GM18873 (cell line): ENCODE results near the gene COL12A1.
"Not testable (repeated sequence)": the region's sequence is repeated elsewhere in the genome, so short reads cannot be mapped to it uniquely, and the experiment has no call there.

Source experiments
- ATAC-seq: cut with Tn5 transposase; IDR thresholded peaks from one replicate; pipeline ENCODE4 v1.9.1; 2021; ENCODE audit warnings: mild to moderate bottlenecking, moderate library complexity, moderate number of reproducible peaks; ENCODE audit not compliant: unreplicated experiment, low FRiP score

Gene COL12A1

DNA sequence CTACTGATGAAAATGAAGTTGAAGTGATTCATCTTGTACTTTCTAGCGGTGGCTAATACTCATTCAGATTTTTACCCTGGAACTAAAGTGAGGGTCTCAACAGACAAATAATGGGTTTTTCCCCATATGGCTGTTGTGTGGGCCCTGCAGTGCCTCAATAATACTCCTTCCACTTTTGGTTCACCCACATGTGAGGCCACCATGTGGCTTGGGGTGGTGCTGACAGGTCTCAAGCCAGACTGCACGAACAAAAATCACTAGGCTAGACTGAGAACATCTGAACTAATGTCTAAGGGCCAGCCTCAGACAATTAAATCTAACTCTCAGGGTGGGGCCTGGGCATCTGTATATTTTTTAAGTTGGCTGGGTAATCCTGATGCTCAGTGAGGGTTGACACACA, 7.9 kb upstream of the COL12A1 start:
- no peak for ATAC-seq

DNA sequence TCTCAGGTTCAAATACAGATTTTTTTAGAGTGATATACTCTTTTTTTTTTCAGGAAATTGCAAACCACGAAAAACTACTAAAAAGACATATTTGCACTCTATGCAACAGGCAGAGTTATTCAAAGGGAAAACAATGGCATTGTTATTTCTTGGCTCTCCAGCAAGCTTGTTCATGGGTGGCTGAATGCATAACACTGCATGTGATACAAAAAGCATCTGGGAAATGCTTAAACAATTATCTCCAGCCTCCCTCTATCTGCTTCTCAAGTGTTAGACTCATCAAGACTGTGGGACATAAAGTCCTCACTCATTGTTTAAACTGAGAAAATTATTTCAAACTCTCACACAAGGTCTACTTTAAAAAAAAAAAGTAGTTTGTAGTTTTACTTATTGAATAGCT, 7.3 kb upstream of the COL12A1 start:
- no peak for ATAC-seq

GRCh38 chr6:75211920-75212590, 6.2 kb upstream of the COL12A1 start:
- ATAC-seq, result no peak

DNA sequence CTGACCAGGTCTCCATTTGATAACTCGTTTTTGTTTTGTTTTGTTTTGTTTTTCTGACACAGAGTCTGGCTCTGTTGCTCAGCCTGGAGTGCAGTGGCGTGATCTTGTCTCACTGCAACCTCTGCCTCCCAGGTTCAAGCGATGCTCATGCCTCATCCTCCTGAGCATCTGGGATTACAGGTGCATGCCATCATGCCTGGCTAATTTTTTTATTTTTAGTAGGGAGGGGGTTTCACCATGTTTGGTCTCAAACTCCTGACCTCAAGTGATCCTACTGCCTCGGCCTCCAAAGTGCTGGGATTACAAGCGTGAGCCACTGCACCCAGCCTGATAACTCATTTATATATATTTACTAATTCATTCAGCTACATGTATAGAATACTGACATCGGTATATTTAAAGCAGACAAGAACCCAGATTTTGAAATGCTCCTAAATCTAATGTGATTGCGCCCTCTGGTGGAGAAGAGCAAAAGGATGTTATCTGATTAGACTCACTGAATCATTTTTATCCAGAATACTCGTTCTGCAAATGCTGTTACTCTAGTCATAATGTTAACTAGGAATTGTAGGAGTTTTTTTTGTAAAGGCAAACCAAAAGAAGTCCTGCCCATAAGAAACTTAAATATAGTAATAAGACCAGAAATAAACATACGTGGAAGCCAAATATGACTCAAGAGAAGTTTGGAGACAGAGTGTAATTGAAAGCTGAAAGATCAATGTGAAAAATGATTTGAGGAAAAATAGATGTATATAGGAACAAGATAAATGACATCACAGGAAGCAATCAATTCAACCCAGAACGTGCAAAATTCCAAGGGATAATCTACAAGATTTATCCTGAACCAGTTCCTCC, 5.3 kb upstream of the COL12A1 start:
- ATAC-seq, result no peak

GRCh38 chr6:75209184-75209723, 3.4 kb upstream of the COL12A1 start:
- no peak for ATAC-seq

GRCh38 chr6:75208298-75209183, 2.7 kb upstream of the COL12A1 start:
- ATAC-seq, result peak; percentile 72

- no peak for ATAC-seq
Observed at GRCh38 chr6:75206576-75207342, 906 bp upstream of the COL12A1 start.

- no peak for ATAC-seq
Observed at GRCh38 chr6:75204959-75205775, 686 bp downstream of the COL12A1 start.

GRCh38 chr6:75204217-75204958, 1.5 kb downstream of the COL12A1 start:
- ATAC-seq, result no peak

GRCh38 chr6:75203721-75204120, 2.1 kb downstream of the COL12A1 start:
- ATAC-seq, result no peak

DNA sequence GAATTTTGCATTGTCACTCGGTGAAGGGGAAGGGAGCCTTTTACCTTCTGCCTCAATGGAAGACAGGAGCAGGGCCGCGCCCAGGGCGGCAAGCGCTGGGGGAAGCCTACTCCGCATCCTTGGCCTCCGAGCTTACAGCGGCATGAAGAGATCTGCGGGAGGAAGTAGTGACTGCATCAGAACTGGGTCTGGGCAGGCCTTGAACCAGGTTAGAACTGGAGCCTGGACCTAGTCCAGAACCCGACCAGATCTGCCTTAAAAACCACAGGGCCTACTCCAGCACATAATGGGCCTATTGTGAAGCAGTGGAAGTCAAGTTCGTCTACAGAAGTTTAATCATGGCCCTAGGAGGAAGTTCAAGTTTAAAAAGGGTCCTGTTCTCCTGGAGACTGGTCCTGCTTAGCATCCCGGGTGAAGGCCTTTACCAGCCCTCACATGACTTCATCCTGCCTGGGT, 3.1 kb downstream of the COL12A1 start:
- no peak for ATAC-seq

DNA sequence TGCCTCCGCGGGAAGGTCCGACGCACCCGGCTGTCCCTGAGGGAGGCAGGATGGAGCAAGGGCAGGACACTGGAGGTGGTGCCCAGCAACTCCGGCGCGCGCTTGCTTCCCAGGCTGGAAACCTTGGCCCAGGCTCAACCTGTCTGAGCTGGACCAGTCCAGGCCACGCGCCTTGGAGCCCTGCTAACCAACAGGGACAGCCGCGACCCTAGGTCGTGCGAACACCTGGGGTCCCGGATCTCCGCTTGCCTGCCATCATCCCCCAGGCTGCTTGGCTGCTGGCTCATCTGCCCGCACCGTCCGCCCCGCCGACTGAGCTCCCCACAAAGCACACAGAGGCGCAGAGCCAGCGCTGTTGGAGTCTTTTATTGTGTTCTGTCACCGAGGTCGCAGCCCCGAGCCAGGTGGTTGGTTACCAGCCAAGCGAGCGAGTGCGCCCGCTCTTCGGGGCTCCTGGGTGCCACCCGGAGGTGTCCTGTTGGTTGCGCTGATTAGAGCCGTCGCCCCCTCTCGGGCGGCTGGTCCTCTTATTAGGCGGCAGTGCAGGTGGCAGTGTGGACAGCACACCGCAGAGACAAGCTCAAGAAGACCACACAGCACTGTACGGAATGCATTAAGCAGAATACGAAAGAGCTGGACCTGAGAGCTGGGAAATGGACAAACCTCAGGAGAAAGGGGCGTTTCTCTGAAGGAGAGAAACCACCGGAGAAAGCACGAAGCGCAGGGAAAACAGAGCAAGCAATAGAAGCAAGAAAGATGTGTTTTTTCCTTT, 3.8 kb downstream of the COL12A1 start:
- ATAC-seq, result no peak

GRCh38 chr6:75201021-75201420, 4.8 kb downstream of the COL12A1 start:
- no peak for ATAC-seq

DNA sequence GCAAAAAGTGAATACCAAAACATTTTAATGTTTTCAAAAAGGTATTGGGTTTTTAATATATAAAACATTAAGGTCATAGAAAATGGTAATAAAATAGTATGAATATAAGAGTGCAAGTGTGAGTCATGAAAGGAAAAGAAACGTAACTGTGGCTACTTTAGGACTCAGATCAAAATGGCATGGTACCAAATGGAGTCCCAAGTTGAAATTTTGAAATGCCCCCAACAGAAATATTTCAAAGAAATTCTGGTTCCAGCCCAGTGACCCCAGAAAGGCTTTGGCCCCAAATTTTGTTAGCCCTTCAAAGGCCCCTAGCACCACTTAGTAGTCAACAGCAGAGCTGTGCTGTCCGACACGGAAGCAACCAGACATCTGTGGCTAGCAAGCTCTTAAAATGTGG, 6.0 kb downstream of the COL12A1 start:
- ATAC-seq, result no peak

DNA sequence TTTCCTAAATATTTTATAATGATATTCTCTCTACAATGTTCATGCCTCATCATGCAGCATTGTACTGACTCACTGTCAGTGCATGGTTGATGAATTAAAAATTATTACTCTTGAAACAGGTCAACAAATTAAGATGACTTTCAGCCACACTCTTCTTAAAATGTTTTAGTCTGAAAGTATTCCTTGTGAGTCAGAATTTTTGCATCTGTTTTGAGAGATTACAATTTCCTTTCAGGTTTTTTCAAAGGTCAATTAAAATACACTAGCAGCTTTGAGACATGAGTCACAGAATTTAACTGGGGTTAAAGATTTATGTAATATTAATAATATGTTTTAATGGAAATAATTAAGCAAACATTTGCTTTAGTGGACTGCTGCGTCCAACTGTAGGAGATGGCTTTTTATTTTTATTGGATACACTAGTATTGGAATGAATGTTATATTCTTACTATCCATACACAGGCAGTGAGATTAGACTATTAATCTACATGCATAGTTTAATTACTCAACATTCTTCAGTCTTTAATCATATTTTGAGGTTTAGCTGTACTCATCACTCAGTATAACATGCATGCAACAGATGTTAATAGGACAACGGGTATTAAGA, 9.7 kb downstream of the COL12A1 start:
- no peak for ATAC-seq

DNA sequence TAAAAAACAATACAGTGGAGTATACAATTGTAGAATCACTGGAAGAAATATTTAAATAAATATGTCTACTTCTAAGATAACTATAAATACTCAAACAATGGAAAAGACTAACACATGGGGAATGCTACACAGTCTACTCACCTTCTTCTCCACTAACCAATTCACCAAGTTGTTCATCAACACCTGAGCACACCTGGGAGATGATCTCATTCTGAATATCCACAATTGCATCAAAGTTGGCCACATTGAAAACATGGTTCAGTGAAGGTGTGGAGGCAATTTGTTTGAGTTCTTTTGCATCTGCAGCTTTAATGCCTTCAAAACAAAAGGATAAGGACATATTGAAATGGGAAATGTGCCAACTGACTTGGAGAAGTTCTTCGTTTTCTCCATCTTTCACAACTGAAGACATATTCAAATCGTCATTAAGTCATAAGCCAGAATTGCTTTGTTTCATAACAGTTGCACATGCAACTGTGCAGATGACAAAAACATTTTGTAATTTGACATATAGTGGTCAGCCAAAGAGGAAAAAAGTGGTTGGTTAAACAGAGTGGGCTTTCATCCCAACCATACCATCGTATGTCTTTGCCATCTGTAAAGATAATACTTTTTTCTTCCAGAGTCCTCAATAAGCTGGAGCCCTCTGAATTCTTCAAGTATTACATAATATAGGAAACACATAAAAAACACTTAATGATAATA, 17.5 kb downstream of the COL12A1 start:
- ATAC-seq, result no peak

GRCh38 chr6:75186581-75186980, 19.3 kb downstream of the COL12A1 start:
- not testable (repeated sequence) for ATAC-seq
